Fibroblast of lung (primary cell): Measurements from ENCODE around the gene TBRG4.

ENCODE experiments used
- CTCF ChIP-seq, 2 donors: IDR thresholded peaks in 1 of 2; conservative IDR thresholded peaks in 1 of 2; 1 replicate in 1 of 2; 2 replicates in 1 of 2; pipeline ENCODE4 v1.5.1; 2011 to 2012; ENCODE audit warnings: low read length in 2 of 2, control low read depth in 1 of 2, inconsistent platforms in 1 of 2, low read depth in 1 of 2, mild to moderate bottlenecking in 1 of 2
- EZH2 ChIP-seq: IDR thresholded peaks from 2 replicates; pipeline ENCODE4 v1.5.1; 2012; ENCODE audit warnings: low read length, control low read depth, mild to moderate bottlenecking; ENCODE audit errors: missing control alignments

- TF ChIP-seq EZH2 = no peak
- TF ChIP-seq CTCF (conservative IDR thresholded peaks at IDR 0.05 in 1 of 2, IDR thresholded peaks at IDR 0.05 in 1 of 2; ENCODE audit: low read depth in 1 of 2, low read length in 2 of 2) = no peak
These were observed 40.5 kb upstream of the TBRG4 start for GRCh38 chr7:45151967-45152366.
